Fibroblast of lung (primary cell): ENCODE results near the gene GPR37L1. TPM values are rescaled to one million over a fixed set of nuclear protein-coding genes. Genes with fewer than 3 reads are reported as not detected.
"Not testable (repeated sequence)": the region's sequence is repeated elsewhere in the genome, so short reads cannot be mapped to it uniquely, and the experiment has no call there.

Experiments
- DNase-seq, 2 donors: peaks; one replicate each; pipeline versions ENCODE4 v3.0.0 to v3.0.0-alpha.2; 2010; ENCODE audit warnings: low read depth in 2 of 2
- H2AFZ ChIP-seq: 2 replicates; pipeline ENCODE4 v1.5.1; 2012; ENCODE audit warnings: low read length, control low read depth, inconsistent platforms
- H3K27ac ChIP-seq: 2 replicates; pipeline ENCODE4 v1.5.1; 2011; ENCODE audit warnings: low read length, control low read depth; ENCODE audit not compliant: insufficient read depth
- H3K27me3 ChIP-seq: 2 replicates; pipeline ENCODE4 v1.5.1; 2011; ENCODE audit warnings: mild to moderate bottlenecking, low read length; ENCODE audit not compliant: control insufficient read depth, insufficient read depth
- H3K36me3 ChIP-seq: 2 replicates; pipeline ENCODE4 v1.5.1; 2011; ENCODE audit warnings: low read length; ENCODE audit not compliant: control insufficient read depth, insufficient read depth
- H3K4me1 ChIP-seq: 2 replicates; pipeline ENCODE4 v1.5.1; 2011; ENCODE audit warnings: low read length; ENCODE audit not compliant: control insufficient read depth, insufficient read depth; ENCODE audit errors: extremely low read depth
- H3K4me2 ChIP-seq: 2 replicates; pipeline ENCODE4 v1.5.1; 2011; ENCODE audit warnings: low read length, control low read depth; ENCODE audit not compliant: insufficient read depth; ENCODE audit errors: extremely low read depth
- H3K4me3 ChIP-seq, 4 experiments: fragments of 200-600 bp in 1 of 4; sonication (generic) in 1 of 4; replicated peaks in 1 of 4; 2 replicates each; pipeline ENCODE4 v1.5.1; 2011 to 2016; ENCODE audit warnings: low read length in 4 of 4, low read depth in 3 of 4, mild to moderate bottlenecking in 3 of 4, control low read depth in 2 of 4, inconsistent platforms in 1 of 4, mixed read lengths in 1 of 4; ENCODE audit not compliant: insufficient read depth in 1 of 4; ENCODE audit errors: control extremely low read depth in 1 of 4
- H3K79me2 ChIP-seq: 2 replicates; pipeline ENCODE4 v1.5.1; 2012; ENCODE audit warnings: mild to moderate bottlenecking, low read length, inconsistent platforms; ENCODE audit not compliant: control insufficient read depth, insufficient read depth
- H3K9ac ChIP-seq: 2 replicates; pipeline ENCODE4 v1.5.1; 2011; ENCODE audit warnings: mild to moderate bottlenecking, low read length, control low read depth; ENCODE audit not compliant: insufficient read depth
- H3K9me3 ChIP-seq: 2 replicates; pipeline ENCODE4 v1.5.1; 2012; ENCODE audit warnings: low read depth, low read length; ENCODE audit not compliant: control insufficient read depth, insufficient read depth
- H4K20me1 ChIP-seq: 2 replicates; pipeline ENCODE4 v1.5.1; 2011; ENCODE audit warnings: low read length; ENCODE audit not compliant: control insufficient read depth, insufficient read depth; ENCODE audit errors: extremely low read depth
- EZH2 ChIP-seq: IDR thresholded peaks from 2 replicates; pipeline ENCODE4 v1.5.1; 2012; ENCODE audit warnings: low read length, control low read depth, mild to moderate bottlenecking; ENCODE audit errors: missing control alignments
- polyA plus RNA-seq, 2 donors: library from polyadenylated mRNA; depleted of rRNA in 1 of 2; stranded (reverse) in 1 of 2; unstranded in 1 of 2; fragments of >200 nt; gene quantifications; 2 replicates each; pipeline ENCODE4 v1.2.1, GENCODE V29; 2011 to 2012; ENCODE audit warnings: missing spikeins in 1 of 2
- total RNA-seq: library from RNA; depleted of rRNA; stranded (reverse); fragments of >200 nt; gene quantifications from 2 replicates; pipeline ENCODE4 v1.2.1, GENCODE V29; 2014
- TF ChIP-seq, protein P1 (sequence below), 2 donors: IDR thresholded peaks in 1 of 2; conservative IDR thresholded peaks in 1 of 2; 1 replicate in 1 of 2; 2 replicates in 1 of 2; pipeline ENCODE4 v1.5.1; 2011 to 2012; ENCODE audit warnings: low read length in 2 of 2, control low read depth in 1 of 2, inconsistent platforms in 1 of 2, low read depth in 1 of 2, mild to moderate bottlenecking in 1 of 2

The GPR37L1 gene
- total and polyA plus RNA-seq, 2 donors (not counting 1 experiment from before 2014, with no cell fraction given), result not detected

DNA sequence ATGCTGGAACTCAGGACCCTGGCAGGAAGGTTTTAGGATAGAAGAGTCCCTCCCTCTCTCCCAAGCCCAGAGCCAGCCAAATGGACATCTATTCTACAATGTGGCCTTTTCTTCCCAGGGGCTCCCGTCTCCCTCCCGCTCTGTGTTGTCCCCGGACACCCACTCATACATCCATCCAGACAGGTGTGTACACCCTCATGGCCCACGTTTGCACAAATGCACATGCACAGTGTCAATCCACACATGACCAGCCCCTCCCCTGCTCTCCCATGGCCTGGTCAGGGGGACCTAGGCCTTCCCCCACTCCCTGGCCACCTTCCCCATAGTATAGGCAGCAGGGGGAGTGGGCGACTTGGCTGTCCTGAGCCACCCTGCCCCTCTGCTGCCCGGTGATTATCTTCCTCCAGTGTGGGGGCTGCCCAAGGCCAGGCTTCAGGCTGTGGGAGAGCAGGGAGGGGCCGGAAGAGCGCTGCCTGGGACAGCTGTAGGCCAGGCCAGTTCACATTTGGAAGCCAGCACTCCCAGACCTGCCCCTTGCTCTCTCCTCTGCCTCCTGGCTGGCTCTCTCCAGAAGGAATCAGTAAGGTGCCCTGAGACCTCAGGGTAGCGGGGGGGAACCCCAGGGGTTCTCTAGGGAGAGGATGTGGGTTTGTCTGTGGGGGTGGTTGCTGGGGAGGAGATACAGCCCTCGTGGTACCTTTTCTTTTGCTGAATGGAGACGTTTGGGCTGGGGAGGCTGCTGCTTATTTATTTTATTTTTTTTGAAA, 41.7 kb downstream of the GPR37L1 start:
- H3K4me3 ChIP-seq, result no peak overlapping the region
- no peak for DNase-seq
- TF ChIP-seq EZH2, result no peak
- TF ChIP-seq, protein P1, sequence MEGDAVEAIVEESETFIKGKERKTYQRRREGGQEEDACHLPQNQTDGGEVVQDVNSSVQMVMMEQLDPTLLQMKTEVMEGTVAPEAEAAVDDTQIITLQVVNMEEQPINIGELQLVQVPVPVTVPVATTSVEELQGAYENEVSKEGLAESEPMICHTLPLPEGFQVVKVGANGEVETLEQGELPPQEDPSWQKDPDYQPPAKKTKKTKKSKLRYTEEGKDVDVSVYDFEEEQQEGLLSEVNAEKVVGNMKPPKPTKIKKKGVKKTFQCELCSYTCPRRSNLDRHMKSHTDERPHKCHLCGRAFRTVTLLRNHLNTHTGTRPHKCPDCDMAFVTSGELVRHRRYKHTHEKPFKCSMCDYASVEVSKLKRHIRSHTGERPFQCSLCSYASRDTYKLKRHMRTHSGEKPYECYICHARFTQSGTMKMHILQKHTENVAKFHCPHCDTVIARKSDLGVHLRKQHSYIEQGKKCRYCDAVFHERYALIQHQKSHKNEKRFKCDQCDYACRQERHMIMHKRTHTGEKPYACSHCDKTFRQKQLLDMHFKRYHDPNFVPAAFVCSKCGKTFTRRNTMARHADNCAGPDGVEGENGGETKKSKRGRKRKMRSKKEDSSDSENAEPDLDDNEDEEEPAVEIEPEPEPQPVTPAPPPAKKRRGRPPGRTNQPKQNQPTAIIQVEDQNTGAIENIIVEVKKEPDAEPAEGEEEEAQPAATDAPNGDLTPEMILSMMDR (conservative IDR thresholded peaks at IDR 0.05 in 1 of 2, IDR thresholded peaks at IDR 0.05 in 1 of 2; ENCODE audit: low read depth in 1 of 2, low read length in 2 of 2), result no peak
- H4K20me1 ChIP-seq, result no peaks in the 10 kb centered on the region
- H3K4me1 ChIP-seq, result no peaks in the 10 kb centered on the region
- no peak overlapping the region for H2AFZ ChIP-seq
- H3K9me3 ChIP-seq, result no peaks in the 10 kb centered on the region
- H3K36me3 ChIP-seq, result no peaks in the 10 kb centered on the region
- H3K9ac ChIP-seq, result no peak overlapping the region
- H3K27ac ChIP-seq, result no peak overlapping the region
- no peaks in the 10 kb centered on the region for H3K79me2 ChIP-seq
- no peak overlapping the region for H3K4me2 ChIP-seq
- H3K27me3 ChIP-seq, result peaks cover 15% of the 10 kb centered on the region

DNA sequence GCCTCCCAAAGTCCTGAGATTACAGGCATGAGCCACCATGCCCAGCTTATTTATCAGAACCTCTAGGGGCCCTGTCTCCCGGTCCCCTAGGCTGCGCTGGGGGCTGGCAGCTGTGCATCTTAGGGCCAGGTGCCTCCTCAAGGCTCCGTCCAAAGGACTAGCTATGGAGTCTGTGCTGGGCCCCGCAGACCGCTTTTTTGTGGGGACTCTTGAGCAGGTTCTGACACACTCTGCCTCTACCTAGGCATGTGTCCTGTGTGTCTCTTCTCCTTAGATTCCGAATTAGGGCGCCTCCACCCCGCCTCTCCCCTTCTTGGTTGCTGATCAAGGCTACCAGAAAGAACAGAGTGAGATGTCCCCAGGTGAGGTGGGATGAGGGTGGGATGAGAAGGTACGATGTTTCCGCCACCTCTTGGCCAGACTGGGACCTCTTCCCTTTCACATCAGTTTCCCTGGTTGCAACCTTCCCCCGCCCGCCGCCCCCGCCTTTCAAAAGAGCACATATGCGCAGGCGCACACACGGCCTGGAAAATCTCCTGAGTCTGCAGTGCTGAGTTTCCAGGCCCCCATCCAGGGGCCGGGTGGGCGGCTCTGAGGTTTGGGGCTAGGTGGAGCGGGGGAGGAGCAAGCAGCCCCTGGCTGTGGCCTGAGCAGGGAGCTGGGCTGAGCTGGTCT, 42.7 kb downstream of the GPR37L1 start:
- H3K4me3 ChIP-seq, result no peak overlapping the region
- H3K27ac ChIP-seq, result no peak overlapping the region
- H3K79me2 ChIP-seq, result no peaks in the 10 kb centered on the region
- TF ChIP-seq, protein P1 (conservative IDR thresholded peaks at IDR 0.05 in 1 of 2, IDR thresholded peaks at IDR 0.05 in 1 of 2; ENCODE audit: low read depth in 1 of 2, low read length in 2 of 2), result no peak
- no peak for TF ChIP-seq EZH2
- H3K9ac ChIP-seq, result no peak overlapping the region
- H4K20me1 ChIP-seq, result no peaks in the 10 kb centered on the region
- peaks cover 15% of the 10 kb centered on the region for H3K27me3 ChIP-seq
- H3K9me3 ChIP-seq, result no peaks in the 10 kb centered on the region
- no peak overlapping the region for H3K4me2 ChIP-seq
- no peak overlapping the region for H2AFZ ChIP-seq
- no peak for DNase-seq
- no peaks in the 10 kb centered on the region for H3K4me1 ChIP-seq
- H3K36me3 ChIP-seq, result no peaks in the 10 kb centered on the region

DNA sequence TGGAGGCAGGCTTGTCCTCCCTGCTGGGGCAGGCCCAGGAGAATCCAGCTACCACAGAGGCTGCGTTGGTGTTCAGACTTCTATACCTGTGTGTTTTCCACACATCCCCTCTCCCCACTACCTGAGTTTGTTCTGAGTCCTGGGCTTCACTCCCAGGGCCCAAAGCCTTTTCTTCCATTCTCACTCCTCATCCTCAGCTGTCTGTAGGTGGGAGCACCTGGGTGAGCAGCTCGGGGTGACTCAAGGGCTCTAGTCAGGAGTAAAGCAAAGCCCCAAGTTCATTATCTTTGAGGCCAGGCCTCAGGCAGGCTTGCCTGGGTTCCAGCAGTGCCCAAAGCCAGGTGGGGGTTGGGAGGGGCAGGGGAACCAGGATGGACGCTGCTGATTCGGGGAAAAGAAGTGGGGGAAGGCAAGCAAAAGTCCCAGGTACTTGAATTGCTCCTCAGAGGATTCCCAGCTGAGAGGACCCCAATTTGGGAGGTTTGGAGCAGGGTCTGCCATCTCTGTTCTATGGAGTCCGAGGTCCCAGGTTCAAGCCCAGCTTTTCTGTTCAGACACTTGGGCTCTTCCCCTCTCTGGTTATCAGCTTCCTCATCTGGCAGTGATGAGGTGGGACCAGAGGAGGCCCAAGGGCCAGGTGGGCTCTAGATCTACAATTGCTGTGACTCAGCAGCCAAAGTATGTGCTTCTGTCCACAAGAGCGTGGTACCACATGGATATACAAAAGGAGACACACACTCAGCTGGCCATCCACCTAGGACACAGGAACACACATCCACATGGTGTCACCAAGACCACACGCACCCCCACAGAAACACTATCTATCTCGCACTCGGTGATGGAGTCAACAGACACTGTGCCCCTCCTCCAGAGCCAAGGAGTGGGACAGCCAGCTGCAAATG, 43.5 kb downstream of the GPR37L1 start:
- H3K9ac ChIP-seq, result no peak overlapping the region
- peak in 1 of 2 donors; percentile 26 for DNase-seq
- peaks cover 12% of the 10 kb centered on the region for H3K27me3 ChIP-seq
- no peak overlapping the region for H3K4me2 ChIP-seq
- no peaks in the 10 kb centered on the region for H4K20me1 ChIP-seq
- no peak overlapping the region for H3K27ac ChIP-seq
- H3K4me3 ChIP-seq, result no peak overlapping the region
- no peaks in the 10 kb centered on the region for H3K79me2 ChIP-seq
- H3K9me3 ChIP-seq, result no peaks in the 10 kb centered on the region
- TF ChIP-seq, protein P1 (conservative IDR thresholded peaks at IDR 0.05 in 1 of 2, IDR thresholded peaks at IDR 0.05 in 1 of 2; ENCODE audit: low read depth in 1 of 2, low read length in 2 of 2), result no peak
- TF ChIP-seq EZH2, result no peak
- no peaks in the 10 kb centered on the region for H3K4me1 ChIP-seq
- H3K36me3 ChIP-seq, result no peaks in the 10 kb centered on the region
- no peak overlapping the region for H2AFZ ChIP-seq

DNA sequence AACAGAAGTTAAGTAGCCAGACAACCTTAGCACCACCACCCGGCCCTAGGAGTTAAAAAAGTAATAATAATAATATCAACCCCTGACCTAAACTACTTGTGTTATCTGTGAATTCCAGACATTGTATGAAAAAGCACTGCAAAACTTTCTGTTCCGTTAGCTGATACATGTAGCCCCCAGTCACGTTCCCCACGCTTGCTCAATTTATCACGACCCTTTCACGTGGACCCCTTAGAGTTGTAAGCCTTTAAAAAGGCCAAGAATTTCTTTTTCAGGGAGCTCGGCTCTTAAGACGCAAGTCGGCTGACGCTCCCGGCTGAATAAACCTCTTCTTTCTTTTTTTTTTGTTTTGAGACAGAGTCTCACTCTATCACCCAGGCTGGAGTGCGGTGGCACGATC, 44.3 kb downstream of the GPR37L1 start:
- not testable (repeated sequence) for H3K79me2 ChIP-seq, H2AFZ ChIP-seq, H3K4me2 ChIP-seq, H3K9ac ChIP-seq, H4K20me1 ChIP-seq, H3K9me3 ChIP-seq, H3K36me3 ChIP-seq, DNase-seq, H3K4me1 ChIP-seq, H3K4me3 ChIP-seq, H3K27ac ChIP-seq
- H3K27me3 ChIP-seq, result peaks cover 10% of the 10 kb centered on the region
